Tibial artery (tissue), 4 donors: Measurements from ENCODE around the gene USP17L30.
"Not testable (repeated sequence)": the region's sequence is repeated elsewhere in the genome, so short reads cannot be mapped to it uniquely, and the experiment has no call there.

Experiments
- DNase-seq, 2 donors: peaks; one replicate each; pipeline ENCODE4 v3.0.0-alpha.2; 2019
- H3K27ac ChIP-seq, 2 donors: fragments of 200-600 bp; sonication (generic) in 1 of 2; 1 replicate in 1 of 2; 2 replicates in 1 of 2; pipeline ENCODE4 v1.5.1; 2018 to 2019; ENCODE audit warnings: mild to moderate bottlenecking in 1 of 2
- H3K27me3 ChIP-seq, 2 donors: fragments of 200-600 bp; sonication (generic) in 1 of 2; one replicate each; pipeline versions ENCODE4 v1.5.1 to v1.6.0; 2016 to 2019
- H3K36me3 ChIP-seq, 3 donors: fragments of 200-600 bp; sonication (generic) in 2 of 3; one replicate each; pipeline ENCODE4 v1.5.1; 2016 to 2019; ENCODE audit warnings: mild to moderate bottlenecking in 2 of 3
- H3K4me1 ChIP-seq, 4 donors: fragments of 200-600 bp; sonication (generic) in 2 of 4; 1 replicate in 3 of 4; 2 replicates in 1 of 4; pipeline ENCODE4 v1.5.1; 2016 to 2019
- H3K4me3 ChIP-seq, 2 donors: fragments of 200-600 bp; sonication (generic) in 1 of 2; 1 replicate in 1 of 2; 2 replicates in 1 of 2; pipeline ENCODE4 v1.5.1; 2018 to 2019; ENCODE audit warnings: mild to moderate bottlenecking in 2 of 2
- H3K9me3 ChIP-seq, 3 donors: fragments of 200-600 bp; sonication (generic) in 1 of 3; one replicate each; pipeline ENCODE4 v1.5.1; 2016 to 2019
- intact Hi-C: fragments of 100-400 bp; cut with DNase I; formaldehyde crosslinking; loops from one replicate; pipeline ENCODE4 v1.15.0; 2023; ENCODE audit warnings: low total_unique reads

The USP17L30 gene

GRCh38 chr4:9362829-9363228, at the start of gene USP17L30:
USP17L30 (plus strand) TSS chr4:9363129; CDS start chr4:9363129, 0 bp downstream.
- H3K36me3 ChIP-seq, H3K9me3 ChIP-seq, H3K27me3 ChIP-seq, H3K4me3 ChIP-seq, H3K27ac ChIP-seq, DNase-seq, intact Hi-C loops, H3K4me1 ChIP-seq: not testable (repeated sequence)

GRCh38 chr4:9324191-9324590, 38.7 kb upstream of the USP17L30 start:
- H3K27me3 ChIP-seq, H3K9me3 ChIP-seq, H3K4me3 ChIP-seq, H3K36me3 ChIP-seq, intact Hi-C loops, H3K27ac ChIP-seq, H3K4me1 ChIP-seq, DNase-seq: not testable (repeated sequence)

- H3K27me3 ChIP-seq, H3K4me3 ChIP-seq, H3K36me3 ChIP-seq, intact Hi-C loops, H3K9me3 ChIP-seq, DNase-seq, H3K4me1 ChIP-seq, H3K27ac ChIP-seq: not testable (repeated sequence)
Measured at GRCh38 chr4:9324865-9325264, 38.1 kb upstream of the USP17L30 start, which contains the start of gene USP17L24. USP17L24 (plus strand) TSS chr4:9325165; CDS start chr4:9325165, 0 bp downstream.

- DNase-seq, H3K27ac ChIP-seq, H3K36me3 ChIP-seq, intact Hi-C loops, H3K27me3 ChIP-seq, H3K9me3 ChIP-seq, H3K4me3 ChIP-seq, H3K4me1 ChIP-seq: not testable (repeated sequence)
Measured at GRCh38 chr4:9329611-9330010, 33.3 kb upstream of the USP17L30 start, which contains the start of gene USP17L25. USP17L25 (plus strand) TSS chr4:9329911; CDS start chr4:9329911, 0 bp downstream.

GRCh38 chr4:9334358-9334757, 28.6 kb upstream of the USP17L30 start, which contains the start of gene USP17L26:
USP17L26 (plus strand) TSS chr4:9334658; CDS start chr4:9334658, 0 bp downstream.
- H3K27me3 ChIP-seq, H3K9me3 ChIP-seq, H3K4me1 ChIP-seq, intact Hi-C loops, H3K27ac ChIP-seq, DNase-seq, H3K36me3 ChIP-seq, H3K4me3 ChIP-seq: not testable (repeated sequence)

- H3K27ac ChIP-seq, H3K36me3 ChIP-seq, H3K4me1 ChIP-seq, intact Hi-C loops, H3K4me3 ChIP-seq, H3K27me3 ChIP-seq, H3K9me3 ChIP-seq, DNase-seq: not testable (repeated sequence)
Measured at GRCh38 chr4:9339103-9339502, 23.8 kb upstream of the USP17L30 start, which contains the start of gene USP17L5. USP17L5 (plus strand) TSS chr4:9339403; CDS start chr4:9339403, 0 bp downstream.

GRCh38 chr4:9343848-9344247, 19.1 kb upstream of the USP17L30 start, which contains the start of gene USP17L27:
USP17L27 (plus strand) TSS chr4:9344148; CDS start chr4:9344148, 0 bp downstream.
- DNase-seq, H3K9me3 ChIP-seq, H3K27me3 ChIP-seq, H3K27ac ChIP-seq, intact Hi-C loops, H3K4me3 ChIP-seq, H3K36me3 ChIP-seq, H3K4me1 ChIP-seq: not testable (repeated sequence)

- H3K27me3 ChIP-seq, DNase-seq, H3K4me1 ChIP-seq, H3K27ac ChIP-seq, intact Hi-C loops, H3K4me3 ChIP-seq, H3K36me3 ChIP-seq, H3K9me3 ChIP-seq: not testable (repeated sequence)
Measured at GRCh38 chr4:9348593-9348992, 14.3 kb upstream of the USP17L30 start, which contains the start of gene USP17L28. USP17L28 (plus strand) TSS chr4:9348893; CDS start chr4:9348893, 0 bp downstream.

GRCh38 chr4:9350866-9351265, 12.1 kb upstream of the USP17L30 start:
- DNase-seq, H3K27me3 ChIP-seq, H3K36me3 ChIP-seq, H3K9me3 ChIP-seq, H3K4me1 ChIP-seq, H3K4me3 ChIP-seq, H3K27ac ChIP-seq, intact Hi-C loops: not testable (repeated sequence)

- intact Hi-C loops, DNase-seq, H3K27ac ChIP-seq, H3K36me3 ChIP-seq, H3K4me3 ChIP-seq, H3K9me3 ChIP-seq, H3K4me1 ChIP-seq, H3K27me3 ChIP-seq: not testable (repeated sequence)
Measured at GRCh38 chr4:9353338-9353737, 9.6 kb upstream of the USP17L30 start, which contains the start of gene USP17L29. USP17L29 (plus strand) TSS chr4:9353638; CDS start chr4:9353638, 0 bp downstream.

- DNase-seq, H3K27me3 ChIP-seq, H3K4me1 ChIP-seq, H3K36me3 ChIP-seq, H3K9me3 ChIP-seq, H3K4me3 ChIP-seq, H3K27ac ChIP-seq, intact Hi-C loops: not testable (repeated sequence)
Measured at GRCh38 chr4:9379881-9380280, 17.0 kb downstream of the USP17L30 start.
